Upper lobe of left lung (tissue), 4 donors: Measurements from ENCODE around the gene SPX.

Experiments
- EP300 ChIP-seq, 4 donors: sonication (generic); formaldehyde crosslinking; IDR thresholded peaks; one replicate each; pipeline ENCODE4 v1.5.1; 2017; ENCODE audit warnings: antibody characterized with exemption in 4 of 4, control low read depth in 2 of 4
- POLR2A ChIP-seq, 4 donors: fragments of 450-650 bp; IDR thresholded peaks; one replicate each; pipeline ENCODE4 v1.5.1; 2016 to 2017; ENCODE audit warnings: antibody characterized with exemption in 4 of 4, mild to moderate bottlenecking in 2 of 4
- POLR2AphosphoS5 ChIP-seq, 2 donors: sonication (generic); formaldehyde crosslinking; IDR thresholded peaks; one replicate each; pipeline ENCODE4 v1.5.1; 2017; ENCODE audit warnings: antibody characterized with exemption in 2 of 2
- TF ChIP-seq, protein P1 (sequence below), 6 experiments: fragments of 450-650 bp in 4 of 6; fragments of 200-600 bp in 2 of 6; sonication (generic) in 2 of 6; IDR thresholded peaks; one replicate each; pipeline ENCODE4 v1.5.1; 2016 to 2019; ENCODE audit warnings: antibody characterized with exemption in 6 of 6

DNA sequence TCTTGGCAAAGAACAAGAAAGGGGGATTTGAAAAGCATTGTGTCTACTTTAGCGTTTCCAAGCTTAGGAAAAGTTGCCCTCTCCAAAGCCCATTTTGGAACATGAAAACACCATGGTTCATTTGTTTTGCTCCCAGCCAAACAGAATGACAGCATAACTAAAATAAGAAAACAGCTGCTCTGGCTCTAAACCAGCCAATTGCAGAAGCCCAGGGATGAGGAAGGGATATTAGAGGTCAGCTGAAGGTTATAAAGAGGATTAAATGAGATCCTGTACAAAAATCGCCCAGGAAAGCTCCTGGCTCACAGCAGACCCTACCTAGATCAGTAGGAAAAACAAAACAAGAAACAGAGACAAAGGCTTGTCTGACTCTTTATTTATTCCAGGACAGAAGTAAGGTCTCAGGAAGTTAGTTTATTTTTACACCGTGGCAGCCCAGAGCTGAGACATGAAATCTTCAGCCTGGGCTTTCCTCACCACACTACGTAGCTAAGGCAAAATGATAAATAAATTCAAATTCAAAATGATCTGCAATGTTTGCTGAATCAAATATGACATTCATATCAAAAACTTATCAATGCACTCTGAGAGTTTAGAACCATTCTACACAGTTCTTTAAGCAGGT, 25.9 kb downstream of the SPX start:
- TF ChIP-seq, protein P1, sequence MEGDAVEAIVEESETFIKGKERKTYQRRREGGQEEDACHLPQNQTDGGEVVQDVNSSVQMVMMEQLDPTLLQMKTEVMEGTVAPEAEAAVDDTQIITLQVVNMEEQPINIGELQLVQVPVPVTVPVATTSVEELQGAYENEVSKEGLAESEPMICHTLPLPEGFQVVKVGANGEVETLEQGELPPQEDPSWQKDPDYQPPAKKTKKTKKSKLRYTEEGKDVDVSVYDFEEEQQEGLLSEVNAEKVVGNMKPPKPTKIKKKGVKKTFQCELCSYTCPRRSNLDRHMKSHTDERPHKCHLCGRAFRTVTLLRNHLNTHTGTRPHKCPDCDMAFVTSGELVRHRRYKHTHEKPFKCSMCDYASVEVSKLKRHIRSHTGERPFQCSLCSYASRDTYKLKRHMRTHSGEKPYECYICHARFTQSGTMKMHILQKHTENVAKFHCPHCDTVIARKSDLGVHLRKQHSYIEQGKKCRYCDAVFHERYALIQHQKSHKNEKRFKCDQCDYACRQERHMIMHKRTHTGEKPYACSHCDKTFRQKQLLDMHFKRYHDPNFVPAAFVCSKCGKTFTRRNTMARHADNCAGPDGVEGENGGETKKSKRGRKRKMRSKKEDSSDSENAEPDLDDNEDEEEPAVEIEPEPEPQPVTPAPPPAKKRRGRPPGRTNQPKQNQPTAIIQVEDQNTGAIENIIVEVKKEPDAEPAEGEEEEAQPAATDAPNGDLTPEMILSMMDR (IDR thresholded peaks at IDR 0.05), result no peak
- TF ChIP-seq POLR2A (IDR thresholded peaks at IDR 0.05) (no peak), POLR2AphosphoS5 (IDR thresholded peaks at IDR 0.05) (no peak), EP300 (IDR thresholded peaks at IDR 0.05) (no peak)
